Activated CD4-positive, CD25-positive, alpha-beta regulatory T cell treated with anti-CD3 and anti-CD28 coated beads, Interleukin-2, amount 50 U/mL, for 72 hours (primary cell): Measurements from ENCODE around the gene ZFPM1.

Source experiments
- DNase-seq: peaks from one replicate; pipeline ENCODE4 v3.0.0; 2021

The ZFPM1 gene

GRCh38 chr16:88531346-88531745, 78.3 kb downstream of the ZFPM1 start:
- no peak for DNase-seq

DNA sequence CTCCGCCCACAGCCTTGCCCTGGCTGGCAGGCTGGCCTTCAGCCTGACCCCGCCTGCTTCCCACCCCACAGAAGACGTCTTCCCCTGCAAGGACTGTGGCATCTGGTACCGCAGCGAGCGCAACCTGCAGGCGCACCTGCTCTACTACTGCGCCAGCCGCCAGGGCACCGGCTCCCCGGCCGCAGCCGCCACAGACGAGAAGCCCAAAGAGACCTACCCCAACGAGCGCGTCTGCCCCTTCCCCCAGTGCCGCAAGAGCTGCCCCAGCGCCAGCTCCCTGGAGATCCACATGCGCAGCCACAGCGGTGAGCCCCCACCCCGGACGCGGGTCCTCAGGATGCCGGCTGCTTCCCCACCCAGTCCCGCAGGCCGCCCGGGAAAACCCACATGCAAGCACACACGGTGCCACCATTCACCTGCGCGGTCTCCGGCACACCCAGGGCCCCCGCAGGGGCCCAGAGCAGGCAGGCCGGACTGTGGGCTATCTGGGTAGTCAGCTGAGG, 78.9 kb downstream of the ZFPM1 start:
- no peak for DNase-seq

GRCh38 chr16:88532434-88533241, 79.6 kb downstream of the ZFPM1 start:
- no peak for DNase-seq

DNA sequence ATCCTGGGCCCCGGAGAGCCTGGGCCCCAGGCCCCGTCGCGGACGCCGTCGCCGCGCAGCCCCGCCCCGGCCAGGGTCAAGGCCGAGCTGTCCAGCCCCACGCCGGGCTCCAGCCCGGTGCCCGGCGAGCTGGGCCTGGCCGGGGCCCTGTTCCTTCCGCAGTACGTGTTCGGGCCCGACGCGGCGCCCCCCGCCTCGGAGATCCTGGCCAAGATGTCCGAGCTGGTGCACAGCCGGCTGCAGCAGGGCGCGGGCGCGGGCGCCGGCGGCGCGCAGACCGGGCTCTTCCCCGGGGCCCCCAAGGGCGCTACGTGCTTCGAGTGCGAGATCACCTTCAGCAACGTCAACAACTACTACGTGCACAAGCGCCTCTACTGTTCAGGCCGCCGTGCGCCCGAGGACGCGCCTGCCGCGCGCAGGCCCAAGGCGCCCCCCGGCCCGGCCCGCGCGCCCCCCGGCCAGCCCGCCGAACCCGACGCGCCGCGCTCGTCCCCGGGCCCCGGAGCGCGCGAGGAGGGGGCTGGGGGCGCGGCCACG, 80.4 kb downstream of the ZFPM1 start:
- DNase-seq = no peak

- peak; percentile 84 for DNase-seq
Observed at GRCh38 chr16:88533932-88534637, 81.0 kb downstream of the ZFPM1 start.

DNA sequence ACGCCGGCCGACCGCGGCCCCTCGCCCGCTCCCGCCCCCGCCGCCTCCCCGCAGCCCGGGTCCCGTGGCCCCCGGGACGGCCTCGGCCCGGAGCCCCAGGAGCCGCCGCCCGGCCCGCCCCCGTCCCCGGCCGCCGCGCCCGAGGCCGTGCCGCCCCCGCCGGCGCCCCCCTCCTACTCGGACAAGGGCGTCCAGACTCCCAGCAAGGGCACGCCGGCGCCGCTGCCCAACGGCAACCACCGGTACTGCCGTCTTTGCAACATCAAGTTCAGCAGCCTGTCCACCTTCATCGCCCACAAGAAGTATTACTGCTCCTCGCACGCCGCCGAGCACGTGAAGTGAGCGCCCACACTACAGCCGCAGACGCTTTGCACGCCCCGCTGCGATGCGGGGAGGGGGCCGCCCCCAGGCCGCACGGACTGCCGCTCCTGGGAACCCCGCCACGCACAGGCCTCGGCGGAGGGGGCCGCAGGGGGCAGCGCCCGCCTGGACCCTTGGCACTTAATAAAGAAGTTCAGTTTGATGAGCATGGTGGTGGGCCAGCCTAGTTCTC, 81.6 kb downstream of the ZFPM1 start:
- DNase-seq = no peak

- no peak for DNase-seq
Observed at GRCh38 chr16:88535191-88535856, 82.2 kb downstream of the ZFPM1 start.

DNA sequence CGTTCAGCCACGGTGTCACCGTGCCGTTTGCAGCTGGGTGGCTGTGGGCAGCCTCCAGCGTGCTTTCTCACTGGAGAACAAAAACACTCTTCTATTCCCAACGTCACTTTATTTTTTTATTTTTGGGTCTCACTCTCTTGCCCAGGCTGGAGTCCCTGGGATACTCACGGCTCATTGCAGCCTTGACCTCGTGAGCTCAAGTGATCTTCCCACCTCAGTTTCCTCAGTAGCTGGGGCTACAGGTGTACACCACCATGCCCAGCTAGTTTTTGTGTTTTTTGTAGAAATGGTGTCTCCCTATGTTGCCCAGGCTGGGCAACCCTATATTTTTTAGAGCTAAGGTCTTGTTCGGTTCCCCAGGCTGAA, 82.8 kb downstream of the ZFPM1 start:
- DNase-seq = no peak

DNA sequence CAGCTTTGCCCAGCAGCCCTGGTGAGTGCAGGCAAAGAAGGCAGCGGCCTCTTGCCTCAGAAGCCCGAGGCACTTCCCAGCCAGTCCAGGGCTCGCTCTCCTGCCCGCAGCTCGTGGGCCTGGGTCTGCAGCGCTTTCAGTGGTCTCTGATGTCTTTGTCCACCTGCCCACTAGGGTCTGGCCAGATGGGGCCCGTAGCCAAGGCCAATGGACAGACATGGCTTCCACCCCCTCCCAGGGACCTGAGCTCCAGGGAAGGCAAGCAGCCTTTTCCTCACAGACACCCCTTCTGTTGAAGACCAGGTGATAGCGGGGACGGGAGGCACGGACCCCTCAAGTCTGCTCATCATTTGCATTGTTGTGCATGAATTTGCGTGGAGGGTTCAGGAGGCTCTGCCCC, 83.4 kb downstream of the ZFPM1 start:
- DNase-seq = no peak

DNA sequence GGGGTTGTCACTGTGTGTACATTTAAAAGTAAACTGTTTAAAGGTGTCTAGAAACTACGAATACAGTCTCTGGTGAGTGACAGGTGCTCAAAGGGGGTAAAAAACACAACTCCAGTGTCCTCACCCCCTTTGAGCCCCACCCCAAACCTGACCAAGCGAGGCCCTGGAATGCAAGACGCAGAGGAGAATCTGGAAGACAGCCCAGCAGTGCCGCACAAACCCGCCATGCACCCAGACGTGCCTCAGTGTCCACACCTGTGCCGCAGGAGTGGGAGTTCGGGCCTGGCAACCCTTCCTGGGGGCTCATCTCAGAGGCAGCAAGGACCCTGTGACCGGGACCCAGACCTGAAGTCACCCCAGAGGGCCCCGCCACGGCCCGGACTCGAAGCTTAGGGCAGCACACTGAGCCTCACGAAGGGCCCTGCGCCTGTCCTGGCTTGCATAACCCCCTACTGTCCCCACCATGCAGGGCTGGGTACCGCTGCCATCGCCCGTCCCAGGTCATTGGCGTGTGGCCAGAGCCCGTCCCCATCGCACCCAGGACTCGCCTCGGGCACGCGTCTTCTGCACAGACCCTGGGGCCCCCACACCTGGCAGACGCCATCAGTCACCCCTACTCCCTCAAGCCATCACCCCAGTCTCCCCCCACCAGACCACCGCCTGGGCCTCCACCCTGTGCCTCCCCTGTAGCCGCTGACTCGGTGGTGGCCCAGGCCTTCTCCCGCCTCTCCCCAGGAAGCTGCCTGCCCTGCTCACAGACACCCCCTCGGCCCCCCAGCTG, 84.1 kb downstream of the ZFPM1 start:
- no peak for DNase-seq

- DNase-seq = no peak
Observed at GRCh38 chr16:88537859-88538258, 84.8 kb downstream of the ZFPM1 start.

- no peak for DNase-seq
Observed at GRCh38 chr16:88538366-88539060, 85.4 kb downstream of the ZFPM1 start.

- no peak for DNase-seq
Observed at GRCh38 chr16:88539261-88539651, 86.2 kb downstream of the ZFPM1 start.

GRCh38 chr16:88539652-88540345, 86.7 kb downstream of the ZFPM1 start:
- DNase-seq = no peak

GRCh38 chr16:88540346-88540977, 87.4 kb downstream of the ZFPM1 start:
- no peak for DNase-seq

GRCh38 chr16:88541831-88542616, 88.9 kb downstream of the ZFPM1 start:
- no peak for DNase-seq

GRCh38 chr16:88543230-88543813, 90.2 kb downstream of the ZFPM1 start:
- no peak for DNase-seq

- no peak for DNase-seq
Observed at GRCh38 chr16:88545781-88546180, 92.7 kb downstream of the ZFPM1 start.

GRCh38 chr16:88548131-88548874, 95.2 kb downstream of the ZFPM1 start:
- DNase-seq = no peak
